A204.1 (cell line): ENCODE results near the gene EPDR1.
"Not testable (repeated sequence)": the region's sequence is repeated elsewhere in the genome, so short reads cannot be mapped to it uniquely, and the experiment has no call there.

ENCODE experiments used
- FAIRE-seq: peaks from 2 replicates; lab custom pipeline; 2012; peaks lifted over from hg19 to GRCh38; lab: Jason Lieb, UNC

EPDR1 gene

GRCh38 chr7:37930226-37930948 is 9.9 kb downstream of the EPDR1 start:
- FAIRE-seq, result no peak

DNA sequence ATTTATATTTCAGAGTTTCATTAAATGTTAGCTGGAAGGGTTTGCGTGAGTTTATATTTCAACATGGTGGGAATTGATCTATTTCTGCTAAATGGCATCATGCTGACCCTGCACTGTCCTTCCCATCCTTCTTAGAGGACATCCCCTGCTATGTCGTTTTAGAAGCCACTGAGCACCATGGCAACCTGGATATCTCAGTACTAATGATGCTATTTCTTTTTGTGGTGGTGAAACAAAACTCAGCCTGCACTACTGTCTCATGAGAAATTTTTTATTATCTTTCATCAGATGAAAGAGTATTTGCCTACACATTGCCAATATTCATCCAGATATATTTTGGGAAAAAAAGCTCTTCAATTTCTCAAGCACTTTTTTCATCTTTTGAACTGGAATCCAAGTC is 12.1 kb downstream of the EPDR1 start:
- no peak for FAIRE-seq

GRCh38 chr7:37933018-37933566 is 12.7 kb downstream of the EPDR1 start:
- no peak for FAIRE-seq

- FAIRE-seq, result no peak
These were observed 22.6 kb downstream of the EPDR1 start for GRCh38 chr7:37942934-37943610.

GRCh38 chr7:37943905-37944736 is 23.7 kb downstream of the EPDR1 start:
- no peak for FAIRE-seq

- FAIRE-seq, result no peak
These were observed 24.3 kb downstream of the EPDR1 start for GRCh38 chr7:37944737-37945054.

DNA sequence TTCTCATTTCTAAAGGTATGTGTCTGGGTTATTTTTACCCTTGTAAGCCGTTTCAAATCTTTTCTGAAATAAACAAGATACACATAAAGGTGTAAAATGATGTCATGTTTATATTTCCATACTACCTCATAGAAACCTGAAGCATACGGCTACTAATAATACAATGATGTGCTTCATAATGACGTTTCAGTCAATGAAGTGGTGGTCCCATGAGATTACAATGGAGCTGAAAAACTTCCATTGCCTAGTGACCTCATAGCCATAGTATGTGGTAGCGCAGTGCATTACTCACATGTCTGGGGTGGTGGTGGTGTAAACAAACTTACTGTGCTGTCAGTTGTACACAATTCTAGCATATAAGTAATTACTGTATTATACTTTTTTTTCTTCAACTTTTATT is 24.9 kb downstream of the EPDR1 start:
- no peak for FAIRE-seq

DNA sequence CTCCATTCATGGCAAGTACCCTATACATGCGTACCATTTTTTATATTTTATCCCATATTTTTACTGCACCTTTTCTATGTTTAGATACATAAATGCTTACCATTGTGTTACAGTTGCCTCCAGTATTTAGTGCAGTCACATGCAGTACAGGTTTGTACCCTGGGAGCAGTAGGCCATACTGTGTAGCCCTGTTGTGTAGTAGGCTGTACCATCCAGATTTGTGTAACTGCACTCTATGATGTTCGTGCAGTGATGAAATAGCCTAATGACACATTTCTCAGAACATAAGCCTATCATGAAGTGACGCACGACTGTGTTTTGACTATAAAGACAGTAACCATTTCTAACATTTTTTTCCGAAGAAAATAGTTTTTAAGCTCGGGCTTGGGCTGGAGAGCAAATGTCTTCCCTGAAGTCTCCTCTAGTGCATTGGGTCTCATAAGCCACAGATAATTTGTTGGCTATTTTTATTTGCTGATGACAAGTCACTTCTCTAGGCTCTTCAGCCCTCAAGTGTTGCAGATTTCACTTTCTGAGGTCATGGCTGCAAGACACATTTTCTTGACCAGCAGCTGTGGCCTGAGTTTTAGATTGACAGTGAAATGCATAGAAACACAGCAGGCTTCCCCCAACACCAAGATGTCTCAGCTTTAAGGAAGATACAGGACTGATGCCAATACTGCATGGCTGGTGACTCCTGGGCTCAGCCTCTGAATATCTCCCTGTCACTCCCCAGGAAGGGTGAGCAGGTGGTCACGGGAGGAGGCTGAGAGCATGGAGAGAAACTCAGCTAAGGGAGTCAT is 26.9 kb downstream of the EPDR1 start:
- no peak for FAIRE-seq

DNA sequence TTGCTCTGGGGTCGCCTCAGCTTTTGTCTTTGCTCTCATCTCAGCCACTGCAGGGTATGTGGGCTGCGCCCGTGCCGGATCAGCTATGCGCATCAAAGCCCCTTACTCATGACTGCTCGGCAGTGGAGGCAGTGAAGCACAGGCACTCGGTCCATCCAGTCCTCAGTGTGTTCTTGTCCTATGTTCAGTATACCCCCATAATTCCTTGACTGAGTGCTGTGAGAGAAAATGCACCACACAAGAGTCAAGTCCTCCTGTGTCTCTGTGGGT is 27.4 kb downstream of the EPDR1 start:
- no peak for FAIRE-seq

DNA sequence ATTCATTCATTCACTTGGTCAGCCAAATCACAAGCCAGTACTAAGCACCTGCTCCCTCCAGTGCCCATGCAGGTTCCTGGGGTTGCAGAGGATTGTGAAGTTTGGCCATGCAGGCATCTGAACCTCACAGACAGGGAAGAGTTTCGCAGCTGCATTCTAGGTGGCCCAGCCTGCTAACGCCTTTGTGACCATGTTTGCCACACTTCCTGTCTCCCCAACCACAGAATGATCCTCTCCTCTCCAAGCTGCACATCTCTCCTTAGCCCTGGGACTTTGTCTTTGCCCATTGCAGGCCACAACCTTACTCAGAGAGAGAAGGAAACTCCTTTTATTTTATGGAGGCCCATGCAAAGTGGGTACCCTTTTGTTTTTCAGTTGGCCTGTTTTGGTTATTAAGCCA is 31.8 kb downstream of the EPDR1 start:
- no peak for FAIRE-seq

DNA sequence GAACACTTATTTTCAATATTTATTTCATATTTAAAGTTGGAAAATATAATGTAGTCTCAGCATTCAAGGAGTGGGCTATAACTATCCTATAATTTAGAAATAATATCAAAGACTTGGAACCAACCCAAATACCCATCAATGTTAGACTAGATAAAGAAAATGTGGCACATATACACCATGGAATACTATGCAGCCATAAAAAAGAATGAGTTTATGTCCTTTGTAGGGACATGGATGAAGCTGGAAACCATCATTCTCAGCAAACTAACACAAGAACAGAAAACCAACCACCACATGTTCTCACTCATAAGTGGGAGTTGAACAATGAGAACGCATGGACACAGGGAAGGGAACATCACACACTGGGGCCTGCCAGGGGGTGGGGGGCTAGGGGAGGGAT is 33.8 kb downstream of the EPDR1 start:
- not testable (repeated sequence) for FAIRE-seq

DNA sequence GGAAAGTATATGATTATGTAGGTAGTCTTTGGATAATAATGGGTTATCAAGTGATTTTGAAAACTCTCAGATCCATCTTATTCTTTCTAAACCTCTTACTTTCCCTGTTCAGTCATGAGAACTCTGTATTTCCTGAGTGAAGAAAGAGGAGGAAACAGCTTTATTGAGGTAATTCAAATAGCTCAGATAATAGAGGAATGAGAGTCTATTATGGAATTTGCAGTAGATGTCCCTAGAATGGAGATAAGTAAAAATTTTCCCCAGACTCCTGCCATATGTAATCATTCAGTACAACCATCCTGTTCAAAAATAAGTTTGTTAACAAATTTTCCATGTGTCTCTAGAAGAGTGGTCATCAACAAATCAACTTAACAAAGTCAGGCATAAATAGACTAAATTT is 36.4 kb downstream of the EPDR1 start:
- FAIRE-seq, result no peak

DNA sequence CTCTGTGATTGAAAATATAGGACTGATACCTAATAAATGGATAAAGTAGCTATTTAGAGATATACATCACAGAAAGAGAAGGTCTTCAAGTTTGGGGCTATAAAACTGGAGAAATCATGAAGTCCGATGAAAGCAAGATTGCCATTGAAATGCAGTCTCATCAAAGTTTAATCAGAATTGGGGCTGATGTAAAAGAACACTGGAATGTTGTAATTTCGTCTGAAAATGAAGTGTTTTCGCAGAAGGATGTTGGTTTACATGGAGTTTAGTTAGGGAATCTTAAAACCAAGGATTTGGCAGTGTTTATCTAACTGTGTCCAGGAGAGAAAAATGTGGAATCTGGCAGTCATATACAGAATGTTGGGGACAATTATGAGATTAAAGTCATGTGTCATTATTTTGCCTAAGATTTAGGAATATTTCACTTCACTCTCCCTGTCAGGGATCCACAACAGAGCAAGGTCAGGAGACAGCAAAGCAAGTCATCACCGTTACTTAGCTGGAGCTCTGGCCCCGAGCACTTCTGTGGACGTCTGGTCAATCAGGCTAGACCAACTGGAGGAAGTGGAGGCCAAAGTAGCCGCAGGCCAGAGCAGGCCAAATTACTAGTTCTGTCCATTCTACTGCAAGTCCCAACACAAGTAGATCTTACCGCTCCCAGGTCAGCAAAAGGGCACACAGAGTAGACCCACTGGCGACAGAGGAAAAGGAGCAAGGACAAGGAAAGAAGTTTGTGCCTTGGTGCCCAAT is 37.0 kb downstream of the EPDR1 start:
- no peak for FAIRE-seq

- no peak for FAIRE-seq
These were observed 40.0 kb downstream of the EPDR1 start for GRCh38 chr7:37960483-37960882.

DNA sequence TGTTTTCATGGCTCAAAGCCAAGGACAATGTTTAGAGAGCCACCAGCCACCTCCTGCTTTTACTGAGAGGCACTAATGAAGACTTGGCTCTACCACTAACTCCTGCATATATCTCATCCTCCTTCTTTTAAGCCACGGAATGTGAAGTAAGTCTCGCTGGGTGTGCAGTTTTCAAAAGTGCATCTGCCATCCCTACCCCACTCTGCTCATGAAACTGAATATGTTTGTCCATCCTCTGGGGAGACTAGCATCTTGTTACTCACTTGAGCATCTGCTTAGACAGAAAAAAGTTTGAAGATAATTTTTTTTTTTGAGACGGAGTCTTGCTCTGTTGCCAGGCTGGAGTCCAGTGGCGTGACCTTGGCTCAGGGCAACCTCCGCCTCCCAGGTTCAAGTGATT is 40.8 kb downstream of the EPDR1 start:
- no peak for FAIRE-seq

- FAIRE-seq, result no peak
These were observed 43.8 kb downstream of the EPDR1 start for GRCh38 chr7:37964196-37964595.

DNA sequence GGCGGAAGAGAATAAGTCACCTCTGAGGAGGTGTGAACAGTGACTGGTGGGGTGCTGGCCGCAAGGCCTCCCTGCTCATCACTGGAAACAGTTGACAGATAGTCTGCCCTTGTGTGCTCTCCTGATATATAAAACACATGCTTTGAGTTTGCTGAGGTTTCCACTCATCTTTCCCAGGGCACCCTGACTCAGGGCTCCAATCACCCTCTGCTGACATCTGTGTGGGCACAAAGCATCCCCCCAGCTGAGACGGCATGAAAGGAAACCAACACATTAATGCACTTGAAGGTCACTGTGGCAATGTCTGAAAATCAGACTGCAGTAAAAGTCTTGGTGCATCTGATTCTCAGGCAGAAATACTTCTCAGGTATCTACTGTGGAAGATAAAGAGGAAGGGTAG is 49.8 kb downstream of the EPDR1 start:
- FAIRE-seq, result no peak

DNA sequence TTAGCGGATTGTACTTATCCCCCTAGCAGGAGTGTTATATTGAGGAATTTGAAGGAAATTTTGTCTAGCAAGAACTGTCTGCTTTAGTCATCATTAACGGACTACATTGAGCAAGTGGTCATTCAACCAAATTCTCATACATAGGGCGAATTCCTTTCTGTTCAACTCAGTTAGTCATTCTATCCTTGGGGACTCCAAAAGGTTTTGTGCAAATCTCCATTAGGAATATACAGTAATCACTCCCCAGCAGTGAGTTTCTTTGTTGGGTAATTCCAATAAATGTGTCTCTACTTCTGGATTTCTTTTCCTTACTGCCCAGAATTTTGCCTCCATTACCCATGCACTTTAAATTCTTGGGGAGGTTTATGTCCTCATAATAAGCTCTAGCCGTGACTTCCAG is 51.1 kb downstream of the EPDR1 start:
- FAIRE-seq, result no peak

GRCh38 chr7:37973915-37974314 is 53.5 kb downstream of the EPDR1 start:
- FAIRE-seq, result no peak

DNA sequence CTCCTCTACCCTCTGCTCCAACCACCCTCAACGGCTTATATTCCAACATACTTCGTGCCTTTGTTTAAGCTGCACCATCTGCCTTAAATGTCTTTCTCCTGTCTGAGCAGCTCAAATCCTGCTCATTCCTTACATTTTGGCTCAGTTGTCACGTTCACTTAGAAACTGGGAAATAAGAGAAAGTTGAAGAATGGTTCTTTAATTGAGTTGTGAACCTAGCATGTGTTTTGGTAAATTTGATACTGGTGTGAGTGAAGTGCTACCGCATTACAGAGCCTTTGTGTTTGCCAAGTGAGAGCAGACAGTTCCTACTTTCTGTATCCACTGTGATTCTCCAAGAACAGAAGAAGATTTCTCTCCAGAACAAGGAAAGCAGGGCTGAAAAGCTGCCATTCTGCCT is 54.3 kb downstream of the EPDR1 start:
- FAIRE-seq, result no peak

- FAIRE-seq, result no peak
These were observed 56.8 kb downstream of the EPDR1 start for GRCh38 chr7:37977243-37977642.

- FAIRE-seq, result no peak
These were observed 61.2 kb downstream of the EPDR1 start for GRCh38 chr7:37981664-37982063.
